ENCODE data around the gene ZBTB21. TPM values are rescaled to one million over a fixed set of nuclear protein-coding genes. Genes with fewer than 3 reads are reported as not detected.

ZBTB21 gene
- total RNA-seq (2022; extraction: Qiagen RNA extraction): 4.3 to 6.4 TPM (median 5.7 TPM) in 5 replicates

GRCh38 chr21:42009831-42010506 lies at the start of gene ZBTB21:
TSS of gene ZBTB21 (minus strand) at chr21:42010360. CDS start at chr21:41994095, 16,265 bp downstream.

GRCh38 chr21:41953831-41954653 lies 56.1 kb downstream of the ZBTB21 start, which contains the start of gene C2CD2:
TSS of gene C2CD2 (minus strand) at chr21:41954018. CDS start at chr21:41953648, 370 bp downstream.

Other genes starting within 250 kb of the ZBTB21 start
- 14.7 to 21.0 TPM (median 17.9 TPM) in 5 replicates for gene RIPK4, start 243.3 kb downstream of the ZBTB21 start, total RNA-seq (2022; extraction: Qiagen RNA extraction)
- 2.6 to 3.5 TPM (median 3.1 TPM) in 5 replicates for gene PRDM15, start 131.0 kb downstream of the ZBTB21 start, total RNA-seq (2022; extraction: Qiagen RNA extraction)
- 5.9 to 7.5 TPM (median 6.7 TPM) in 5 replicates for gene C2CD2, start 56.3 kb downstream of the ZBTB21 start, total RNA-seq (2022; extraction: Qiagen RNA extraction)
- not detected in 5 replicates for gene UMODL1, start 61.0 kb upstream of the ZBTB21 start, total RNA-seq (2022; extraction: Qiagen RNA extraction)
- 2.1 to 2.7 TPM (median 2.5 TPM) in 5 replicates for gene ABCG1, start 208.8 kb upstream of the ZBTB21 start, total RNA-seq (2022; extraction: Qiagen RNA extraction)

Measured in A549 treated with Mapracorat at 1 μM for 4 hours (cell line).